Loucy (cell line): ENCODE data around the gene IFITM10.
A peak's percentile ranks its signal among the peaks of the same experiment; 100 is the strongest.

Source experiments
- CTCF ChIP-seq: fragments of 200-600 bp; sonication (generic); conservative IDR thresholded peaks from 2 replicates; pipeline ENCODE4 v1.5.1; 2014; ENCODE audit warnings: mild to moderate bottlenecking, antibody characterized with exemption, low read length
- EZH2phosphoT487 ChIP-seq: fragments of 200-600 bp; IDR thresholded peaks from 2 replicates; pipeline ENCODE4 v1.6.1; 2018; ENCODE audit warnings: antibody characterized with exemption, mild to moderate bottlenecking, moderate library complexity, borderline replicate concordance

GRCh38 chr11:1765871-1766718, 15.7 kb upstream of the IFITM10 start:
- TF ChIP-seq CTCF, result peak; percentile 53
- no peak for TF ChIP-seq EZH2phosphoT487
